SK-N-SH (cell line): ENCODE measurements around the gene HDAC11. TPM values are rescaled to one million over a fixed set of nuclear protein-coding genes. Genes with fewer than 3 reads are reported as not detected.
"Not testable (repeated sequence)": the region's sequence is repeated elsewhere in the genome, so short reads cannot be mapped to it uniquely, and the experiment has no call there.

Experiments
- CTCF ChIA-PET: fragments of 300-600, 350-600 bp; formaldehyde crosslinking; extraction: SDS; loops from one replicate; lab custom pipeline; 2021; lab: Yijun Ruan, JAX
- POLR2A ChIA-PET: fragments of 350-600 bp; sonication (Branson Sonifier 250); formaldehyde crosslinking; extraction: SDS; loops from one replicate; lab custom pipeline; 2020; ENCODE audit warnings: antibody characterized with exemption, inconsistent platforms; lab: Yijun Ruan, JAX
- DNase-seq: peaks from one replicate; pipeline ENCODE4 v3.0.0; 2012
- H2AFZ ChIP-seq: fragments of 200-600 bp; sonication (generic); 2 replicates; pipeline ENCODE4 v1.8.1; 2016; ENCODE audit warnings: antibody characterized with exemption, mild to moderate bottlenecking, low read depth
- H3F3A ChIP-seq: fragments of 200-600 bp; sonication (generic); replicated peaks from 2 replicates; pipeline ENCODE3; 2016; ENCODE audit warnings: antibody characterized with exemption, mild to moderate bottlenecking; ENCODE audit not compliant: insufficient read depth
- H3K27ac ChIP-seq, 2 experiments: fragments of 200-500 bp in 1 of 2; fragments of 200-600 bp in 1 of 2; sonication (Bioruptor generic) in 1 of 2; sonication (generic), shearing (Covaris generic) in 1 of 2; 2 replicates each; pipeline versions ENCODE4 v1.5.1 to v1.6.1; 2014 to 2016; ENCODE audit warnings: low read depth in 2 of 2, inconsistent platforms in 1 of 2, low read length in 1 of 2, mild to moderate bottlenecking in 1 of 2, mixed read lengths in 1 of 2
- H3K27me3 ChIP-seq: fragments of 200-600 bp; sonication (generic), shearing (Covaris generic); 2 replicates; pipeline ENCODE4 v1.6.1; 2016; ENCODE audit warnings: mixed run types; ENCODE audit not compliant: insufficient read depth
- H3K36me3 ChIP-seq, 2 experiments: fragments of 200-500 bp in 1 of 2; fragments of 200-600 bp in 1 of 2; sonication (Bioruptor generic) in 1 of 2; sonication (generic) in 1 of 2; replicated peaks in 1 of 2; 2 replicates each; pipeline versions ENCODE3 to v1.5.1; 2014 to 2016; ENCODE audit warnings: low read length in 1 of 2, mild to moderate bottlenecking in 1 of 2; ENCODE audit not compliant: insufficient read depth in 2 of 2, control insufficient read depth in 1 of 2
- H3K4me1 ChIP-seq, 2 experiments: fragments of 200-500 bp in 1 of 2; fragments of 200-600 bp in 1 of 2; sonication (Bioruptor generic) in 1 of 2; sonication (generic), shearing (Covaris generic) in 1 of 2; 2 replicates each; pipeline versions ENCODE4 v1.5.1 to v1.6.1; 2014 to 2016; ENCODE audit warnings: low read depth in 1 of 2, low read length in 1 of 2, mixed run types in 1 of 2; ENCODE audit not compliant: insufficient read depth in 2 of 2, control insufficient read depth in 1 of 2
- H3K4me2 ChIP-seq: fragments of 200-600 bp; sonication (generic), shearing (Covaris generic); 2 replicates; pipeline ENCODE4 v1.6.1; 2017; ENCODE audit warnings: mixed run types
- H3K4me3 ChIP-seq, 2 experiments: fragments of 200-500 bp in 1 of 2; fragments of 200-600 bp in 1 of 2; sonication (Bioruptor generic) in 1 of 2; sonication (generic), shearing (Covaris generic) in 1 of 2; 2 replicates each; pipeline versions ENCODE4 v1.5.1 to v1.8.1; 2014 to 2016; ENCODE audit warnings: low read depth in 2 of 2, inconsistent platforms in 1 of 2, low read length in 1 of 2, mild to moderate bottlenecking in 1 of 2, mixed read lengths in 1 of 2, moderate library complexity in 1 of 2
- H3K79me2 ChIP-seq: fragments of 200-600 bp; sonication (generic); 2 replicates; pipeline ENCODE4 v1.8.1; 2017; ENCODE audit warnings: mild to moderate bottlenecking; ENCODE audit not compliant: insufficient read depth
- H3K9ac ChIP-seq: fragments of 200-600 bp; sonication (generic); 2 replicates; pipeline ENCODE4 v1.6.1; 2017; ENCODE audit warnings: mixed run types
- H3K9me2 ChIP-seq: fragments of 200-600 bp; sonication (generic); 2 replicates; pipeline ENCODE4 v1.6.1; 2017; ENCODE audit warnings: mixed run types
- H3K9me3 ChIP-seq: fragments of 200-600 bp; sonication (generic); 2 replicates; pipeline ENCODE4 v1.6.1; 2017; ENCODE audit warnings: mixed run types, mild to moderate bottlenecking, moderate library complexity
- H4K20me1 ChIP-seq: fragments of 200-600 bp; sonication (generic); 2 replicates; pipeline ENCODE4 v1.6.1; 2017; ENCODE audit warnings: mild to moderate bottlenecking, mixed run types; ENCODE audit not compliant: insufficient read depth
- CHD2 ChIP-seq: fragments of 150-350 bp; IDR thresholded peaks from 2 replicates; pipeline ENCODE4 v1.6.1; 2018; ENCODE audit warnings: low read length; ENCODE audit not compliant: partially characterized antibody
- ELF1 ChIP-seq: IDR thresholded peaks from 2 replicates; pipeline ENCODE4 v1.4.0; 2012
- GABPA ChIP-seq: IDR thresholded peaks from 2 replicates; pipeline ENCODE4 v1.4.0; 2012; ENCODE audit warnings: low read depth, mild to moderate bottlenecking
- JUND ChIP-seq: IDR thresholded peaks from 2 replicates; pipeline ENCODE4 v1.4.0; 2012
- MAX ChIP-seq: IDR thresholded peaks from 2 replicates; pipeline ENCODE4 v1.4.0; 2012; ENCODE audit warnings: low read depth
- MXI1 ChIP-seq: IDR thresholded peaks from 2 replicates; pipeline ENCODE4 v1.6.1; 2012; ENCODE audit warnings: mild to moderate bottlenecking, low read depth, low read length, improper control_type of control experiment
- NRF1 ChIP-seq: IDR thresholded peaks from 2 replicates; pipeline ENCODE4 v1.6.1; 2012; ENCODE audit warnings: low read depth, mild to moderate bottlenecking, low read length
- RFX5 ChIP-seq: IDR thresholded peaks from 2 replicates; pipeline ENCODE4 v1.6.1; 2012; ENCODE audit warnings: mild to moderate bottlenecking, improper control_type of control experiment, low read length
- TAF1 ChIP-seq: IDR thresholded peaks from 2 replicates; pipeline ENCODE4 v1.6.1; 2012; ENCODE audit warnings: low read depth, mild to moderate bottlenecking, low read length, moderate library complexity, borderline replicate concordance
- TCF12 ChIP-seq: IDR thresholded peaks from 2 replicates; pipeline ENCODE4 v1.4.0; 2012
- YY1 ChIP-seq: IDR thresholded peaks from 2 replicates; pipeline ENCODE4 v1.4.0; 2012; ENCODE audit warnings: low read depth, mild to moderate bottlenecking
- WGBS: methylation state at CpG from one replicate; pipeline ENCODE4 v1.1.6; 2017; ENCODE audit warnings: low lambda C conversion rate; 5-methylcytosine and 5-hydroxymethylcytosine counted together
- polyA plus RNA-seq, 3 experiments: library from polyadenylated mRNA; depleted of rRNA; stranded (reverse); fragments of >200 nt; gene quantifications; 2 replicates each; pipeline ENCODE4 v1.2.3, GENCODE V29; 2012
- TF ChIP-seq, protein P1 (sequence below): IDR thresholded peaks from 2 replicates; pipeline ENCODE4 v1.4.0; 2012; ENCODE audit warnings: low read depth, borderline replicate concordance
- TF ChIP-seq, protein P2 (sequence below): fragments of 150-350 bp; IDR thresholded peaks from 2 replicates; pipeline ENCODE4 v1.6.1; 2017; ENCODE audit warnings: antibody characterized with exemption, low read length, low read depth, borderline replicate concordance

Gene HDAC11
- polyA plus RNA-seq, 1 of the 3 experiments (the other 2 are of a cell fraction): 17.5 TPM

- no peak for DNase-seq
- 100% methylated on average over 2 of the region's 2 CpGs for WGBS
- Histone ChIP-seq H3K36me3 (no peaks in the 10 kb centered on the region), H3F3A (no peaks in the 10 kb centered on the region), H3K79me2 (no peaks in the 10 kb centered on the region), H3K9me2 (no peaks in the 10 kb centered on the region), H3K27me3 (no peaks in the 10 kb centered on the region), H3K4me2 (no peak overlapping the region)
- POLR2A ChIA-PET: interaction anchor here (0.6 kb wide), 1 partner anchor 12 kb away, joined by 3 read pairs; no protein-coding TSS in a partner anchor
- TF ChIP-seq, protein P1, sequence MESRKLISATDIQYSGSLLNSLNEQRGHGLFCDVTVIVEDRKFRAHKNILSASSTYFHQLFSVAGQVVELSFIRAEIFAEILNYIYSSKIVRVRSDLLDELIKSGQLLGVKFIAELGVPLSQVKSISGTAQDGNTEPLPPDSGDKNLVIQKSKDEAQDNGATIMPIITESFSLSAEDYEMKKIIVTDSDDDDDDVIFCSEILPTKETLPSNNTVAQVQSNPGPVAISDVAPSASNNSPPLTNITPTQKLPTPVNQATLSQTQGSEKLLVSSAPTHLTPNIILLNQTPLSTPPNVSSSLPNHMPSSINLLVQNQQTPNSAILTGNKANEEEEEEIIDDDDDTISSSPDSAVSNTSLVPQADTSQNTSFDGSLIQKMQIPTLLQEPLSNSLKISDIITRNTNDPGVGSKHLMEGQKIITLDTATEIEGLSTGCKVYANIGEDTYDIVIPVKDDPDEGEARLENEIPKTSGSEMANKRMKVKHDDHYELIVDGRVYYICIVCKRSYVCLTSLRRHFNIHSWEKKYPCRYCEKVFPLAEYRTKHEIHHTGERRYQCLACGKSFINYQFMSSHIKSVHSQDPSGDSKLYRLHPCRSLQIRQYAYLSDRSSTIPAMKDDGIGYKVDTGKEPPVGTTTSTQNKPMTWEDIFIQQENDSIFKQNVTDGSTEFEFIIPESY: no peak
- TF ChIP-seq NRF1: no peak
- no peak for TF ChIP-seq TCF12
- TF ChIP-seq, protein P2, sequence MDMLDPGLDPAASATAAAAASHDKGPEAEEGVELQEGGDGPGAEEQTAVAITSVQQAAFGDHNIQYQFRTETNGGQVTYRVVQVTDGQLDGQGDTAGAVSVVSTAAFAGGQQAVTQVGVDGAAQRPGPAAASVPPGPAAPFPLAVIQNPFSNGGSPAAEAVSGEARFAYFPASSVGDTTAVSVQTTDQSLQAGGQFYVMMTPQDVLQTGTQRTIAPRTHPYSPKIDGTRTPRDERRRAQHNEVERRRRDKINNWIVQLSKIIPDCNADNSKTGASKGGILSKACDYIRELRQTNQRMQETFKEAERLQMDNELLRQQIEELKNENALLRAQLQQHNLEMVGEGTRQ: no peak
- TF ChIP-seq YY1: no peak
- no peak for TF ChIP-seq MXI1
- no peak for TF ChIP-seq MAX
- TF ChIP-seq, all 33 proteins: peak for 0
- CTCF ChIA-PET: interaction anchor here (0.6 to 29.6 kb wide), 14 partner anchors 10 to 383 kb away, joined by 3 to 872 read pairs (median 4); partner anchors contain the start of gene WNT7A
- Histone ChIP-seq H3K27ac (no peak overlapping the region), H3K4me3 (no peak overlapping the region), H3K4me1 (peaks cover 0 to 11% of the 10 kb centered on the region in 2 experiments; a peak in 1 of 4 replicates), H4K20me1 (no peaks in the 10 kb centered on the region), H2AFZ (no peak overlapping the region), H3K9me3 (no peaks in the 10 kb centered on the region), H3K9ac (no peak overlapping the region)
These were observed 17.3 kb downstream of the HDAC11 start for GRCh38 chr3:13497386-13497785.

DNA sequence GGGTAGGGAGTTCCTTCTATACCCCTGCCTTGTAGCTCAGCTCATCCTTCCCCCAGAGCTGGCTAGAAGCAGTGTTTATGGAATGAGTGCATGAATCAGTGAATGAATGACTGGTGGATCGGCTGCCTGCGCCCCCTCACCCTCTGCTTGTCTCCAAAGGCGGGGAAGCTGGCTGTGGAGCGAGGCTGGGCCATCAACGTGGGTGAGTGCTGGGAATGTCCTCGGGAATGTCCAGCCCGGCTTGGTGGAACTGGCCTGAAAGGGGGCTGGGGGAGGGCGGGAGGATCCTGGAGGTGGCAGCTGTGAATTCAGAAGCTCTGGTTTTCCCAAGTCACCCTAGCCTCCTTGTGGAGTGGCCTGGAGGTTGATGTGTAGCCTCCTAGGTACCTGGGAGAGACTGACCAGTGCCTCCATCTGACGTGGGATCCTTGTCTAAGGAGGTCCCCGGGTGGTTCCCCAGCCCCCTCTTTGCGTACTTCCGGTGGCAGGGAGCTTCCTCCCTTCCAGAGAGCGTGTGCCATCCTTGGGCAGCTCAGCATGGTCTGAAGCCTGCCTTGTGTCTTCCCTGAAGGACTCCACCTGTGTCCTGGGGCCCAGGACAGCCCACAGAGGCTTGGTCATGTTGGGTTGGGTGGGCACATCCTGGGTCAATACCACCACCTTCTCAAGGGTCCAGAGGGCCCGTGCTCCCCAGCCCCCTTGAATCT lies 18.4 kb downstream of the HDAC11 start:
- Histone ChIP-seq H3K9ac (no peak overlapping the region), H3K9me2 (no peaks in the 10 kb centered on the region), H3K79me2 (no peaks in the 10 kb centered on the region), H3K4me3 (no peak overlapping the region), H3K4me1 (peaks cover 0 to 11% of the 10 kb centered on the region in 2 experiments; a peak in 1 of 4 replicates), H3K36me3 (no peaks in the 10 kb centered on the region), H3K27ac (no peak overlapping the region), H4K20me1 (no peaks in the 10 kb centered on the region), H3K27me3 (no peaks in the 10 kb centered on the region), H3K9me3 (no peaks in the 10 kb centered on the region), H3K4me2 (no peak overlapping the region), H3F3A (no peaks in the 10 kb centered on the region), H2AFZ (no peak overlapping the region)
- WGBS: 85% methylated on average over 11 of the region's 14 CpGs
- TF ChIP-seq JUND: no peak
- no peak for TF ChIP-seq CHD2
- TF ChIP-seq, protein P2: no peak
- TF ChIP-seq ELF1: no peak
- no peak for TF ChIP-seq TAF1
- TF ChIP-seq GABPA: no peak
- TF ChIP-seq, protein P1: no peak
- TF ChIP-seq RFX5: no peak
- no peak for TF ChIP-seq NRF1
- DNase-seq: no peak
- CTCF ChIA-PET: interaction anchor here (0.8 to 29.6 kb wide), 17 partner anchors 12 to 382 kb away, joined by 3 to 872 read pairs (median 4); partner anchors contain the start of gene WNT7A
- POLR2A ChIA-PET: no interaction called here

- CTCF ChIA-PET: interaction anchor here (0.7 to 29.6 kb wide), 12 partner anchors 8 to 386 kb away, joined by 3 to 872 read pairs (median 3); no protein-coding TSS in a partner anchor
- H2AFZ ChIP-seq, H3K27me3 ChIP-seq, H4K20me1 ChIP-seq, H3K9ac ChIP-seq, DNase-seq, H3K9me2 ChIP-seq, H3K4me3 ChIP-seq, H3K4me2 ChIP-seq, H3K9me3 ChIP-seq, H3K27ac ChIP-seq, H3K79me2 ChIP-seq, POLR2A ChIA-PET, H3K36me3 ChIP-seq, H3F3A ChIP-seq: not testable (repeated sequence)
- peaks cover 0 to 11% of the 10 kb centered on the region in 2 experiments; a peak in 1 of 4 replicates for H3K4me1 ChIP-seq
- 95% methylated on average over 11 of the region's 11 CpGs for WGBS
These were observed 19.1 kb downstream of the HDAC11 start for GRCh38 chr3:13499246-13499645.
